Subcutaneous adipose tissue (tissue), 4 donors: Measurements from ENCODE around the gene MNX1. TPM values are rescaled to one million over a fixed set of nuclear protein-coding genes. Genes with fewer than 3 reads are reported as not detected.

Experiments used
- total RNA-seq, 4 donors: library from RNA; depleted of rRNA; stranded (reverse); fragments of >200 nt; gene quantifications; one replicate each; pipeline ENCODE4 v1.1.0, GENCODE V29; 2016
- TF ChIP-seq, protein P1 (sequence below): fragments of 450-650 bp; IDR thresholded peaks from one replicate; pipeline ENCODE4 v1.5.1; 2016; ENCODE audit warnings: low read depth, mild to moderate bottlenecking, control low read depth, antibody characterized with exemption, moderate library complexity

The MNX1 gene
- total RNA-seq, 4 donors from 2014 or later, result 0.17 TPM; not detected in 3

DNA sequence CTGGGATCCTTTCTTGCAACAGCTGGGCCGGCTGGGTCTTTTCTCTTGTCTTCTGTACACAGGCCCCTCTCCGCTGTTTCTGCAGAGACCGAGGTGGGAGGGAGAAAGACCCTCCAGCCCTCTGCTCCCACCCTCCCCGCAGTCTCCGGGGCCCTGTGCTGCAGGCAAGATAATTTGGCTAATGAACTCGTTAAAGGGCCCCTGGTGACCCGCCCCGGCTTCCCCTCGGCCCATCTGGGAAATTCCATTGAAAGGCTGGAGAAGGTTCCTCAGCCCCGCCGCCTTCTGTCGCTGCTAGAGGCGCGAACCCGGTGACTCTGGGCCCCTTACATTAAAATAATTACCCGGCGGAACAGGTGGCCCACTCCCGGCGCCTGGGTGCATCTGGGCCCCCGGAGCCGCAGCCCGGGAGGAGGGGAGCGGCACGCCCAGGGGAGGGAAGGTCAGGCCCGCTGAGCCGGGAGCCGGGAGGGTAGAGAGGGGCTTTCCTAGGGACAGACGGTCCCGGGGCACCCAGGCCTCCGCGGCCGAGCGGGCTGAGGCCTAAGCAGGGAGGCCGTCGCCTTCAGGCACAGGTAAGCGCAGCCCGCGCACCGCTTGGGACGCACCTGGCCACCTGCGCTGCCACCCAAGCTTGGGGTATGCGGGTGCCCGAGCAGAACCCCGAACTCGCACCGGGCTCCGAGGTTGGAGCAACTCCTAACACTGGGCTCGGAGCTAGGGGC is 7.3 kb upstream of the MNX1 start:
- TF ChIP-seq, protein P1, sequence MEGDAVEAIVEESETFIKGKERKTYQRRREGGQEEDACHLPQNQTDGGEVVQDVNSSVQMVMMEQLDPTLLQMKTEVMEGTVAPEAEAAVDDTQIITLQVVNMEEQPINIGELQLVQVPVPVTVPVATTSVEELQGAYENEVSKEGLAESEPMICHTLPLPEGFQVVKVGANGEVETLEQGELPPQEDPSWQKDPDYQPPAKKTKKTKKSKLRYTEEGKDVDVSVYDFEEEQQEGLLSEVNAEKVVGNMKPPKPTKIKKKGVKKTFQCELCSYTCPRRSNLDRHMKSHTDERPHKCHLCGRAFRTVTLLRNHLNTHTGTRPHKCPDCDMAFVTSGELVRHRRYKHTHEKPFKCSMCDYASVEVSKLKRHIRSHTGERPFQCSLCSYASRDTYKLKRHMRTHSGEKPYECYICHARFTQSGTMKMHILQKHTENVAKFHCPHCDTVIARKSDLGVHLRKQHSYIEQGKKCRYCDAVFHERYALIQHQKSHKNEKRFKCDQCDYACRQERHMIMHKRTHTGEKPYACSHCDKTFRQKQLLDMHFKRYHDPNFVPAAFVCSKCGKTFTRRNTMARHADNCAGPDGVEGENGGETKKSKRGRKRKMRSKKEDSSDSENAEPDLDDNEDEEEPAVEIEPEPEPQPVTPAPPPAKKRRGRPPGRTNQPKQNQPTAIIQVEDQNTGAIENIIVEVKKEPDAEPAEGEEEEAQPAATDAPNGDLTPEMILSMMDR, result no peak

DNA sequence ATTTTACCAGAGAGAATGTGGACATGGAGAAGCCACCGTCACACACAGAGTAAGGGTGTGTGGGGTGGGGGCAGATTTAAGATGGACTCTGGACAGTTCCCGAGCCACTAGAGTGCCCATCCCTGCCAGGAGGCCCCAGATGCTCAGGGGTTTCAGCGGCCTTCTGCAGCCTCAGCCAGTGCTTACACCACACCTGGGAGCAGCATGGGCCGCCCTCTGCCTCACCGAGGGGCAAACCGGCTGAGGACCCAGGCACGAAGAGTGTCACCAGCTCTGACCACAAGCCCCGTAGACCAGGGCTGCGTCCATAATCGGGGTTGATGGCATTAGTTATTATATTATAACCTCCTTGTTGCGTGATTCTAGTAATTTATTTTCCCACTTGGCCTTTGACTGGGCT is 6.7 kb upstream of the MNX1 start:
- TF ChIP-seq, protein P1, result no peak

DNA sequence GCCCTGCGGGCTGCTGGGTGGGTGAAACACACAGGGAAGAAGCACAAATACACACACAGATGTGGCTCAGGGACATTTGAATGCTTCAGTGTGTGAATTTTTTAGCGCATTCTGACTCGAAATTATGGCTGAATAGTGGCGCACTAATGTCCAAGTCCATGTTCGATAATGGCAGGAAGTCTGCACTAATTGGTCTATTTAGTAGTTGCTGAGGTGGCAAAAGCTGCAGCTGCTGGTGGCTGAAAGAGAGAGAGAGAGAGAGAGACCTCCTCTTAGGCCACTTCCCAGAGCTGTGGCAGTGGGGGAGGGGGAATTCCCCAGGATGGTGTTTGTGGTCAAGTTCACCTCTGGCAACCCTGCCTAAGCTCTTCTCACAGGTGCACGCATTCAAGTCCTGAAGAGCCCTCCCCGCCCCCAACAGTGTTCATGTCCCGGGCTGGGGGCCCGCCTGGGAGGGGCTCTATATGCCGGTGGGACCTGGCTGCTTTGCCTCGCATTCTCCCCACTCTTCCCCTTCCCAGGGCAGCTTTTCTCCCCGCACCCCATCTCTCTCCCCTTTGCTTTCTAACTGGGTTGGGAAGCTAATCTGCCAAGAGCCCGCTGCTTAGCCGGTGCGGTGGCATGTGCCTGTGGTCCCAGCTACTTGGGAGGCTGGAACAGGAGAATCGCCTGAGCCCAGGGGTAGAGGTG is 6.0 kb upstream of the MNX1 start:
- TF ChIP-seq, protein P1, result no peak

- TF ChIP-seq, protein P1, result no peak
Measured at GRCh38 chr7:157016024-157016351, 5.5 kb upstream of the MNX1 start.

- TF ChIP-seq, protein P1, result no peak
Measured at GRCh38 chr7:157014635-157015555, 4.4 kb upstream of the MNX1 start.

- TF ChIP-seq, protein P1, result no peak
Measured at GRCh38 chr7:157013602-157014549, 3.4 kb upstream of the MNX1 start.
